AG04449 (cell line): ENCODE results near the gene EN2.

Source experiments
- CTCF ChIA-PET: fragments of 350-600 bp; formaldehyde crosslinking; extraction: SDS; loops from one replicate; lab custom pipeline; 2021; ENCODE audit warnings: antibody characterized with exemption; lab: Yijun Ruan, JAX
- POLR2A ChIA-PET: fragments of 400-600, 350-600 bp; formaldehyde crosslinking; extraction: SDS; loops from one replicate; lab custom pipeline; 2020; ENCODE audit warnings: antibody characterized with exemption, inconsistent platforms; lab: Yijun Ruan, JAX
- DNase-seq: peaks from one replicate; pipeline ENCODE4 v3.0.0-alpha.2; 2010; ENCODE audit warnings: low read depth, low spot score
- H3K4me3 ChIP-seq: 2 replicates; pipeline ENCODE4 v1.5.1; 2011; ENCODE audit warnings: low read depth, mild to moderate bottlenecking, control low read depth, low read length
- CTCF ChIP-seq: IDR thresholded peaks from one replicate; pipeline ENCODE4 v1.5.1; 2011; ENCODE audit warnings: mild to moderate bottlenecking, moderate library complexity, low read length, control low read depth, inconsistent platforms; ENCODE audit not compliant: insufficient read depth; ENCODE audit errors: missing control alignments

Gene EN2

DNA sequence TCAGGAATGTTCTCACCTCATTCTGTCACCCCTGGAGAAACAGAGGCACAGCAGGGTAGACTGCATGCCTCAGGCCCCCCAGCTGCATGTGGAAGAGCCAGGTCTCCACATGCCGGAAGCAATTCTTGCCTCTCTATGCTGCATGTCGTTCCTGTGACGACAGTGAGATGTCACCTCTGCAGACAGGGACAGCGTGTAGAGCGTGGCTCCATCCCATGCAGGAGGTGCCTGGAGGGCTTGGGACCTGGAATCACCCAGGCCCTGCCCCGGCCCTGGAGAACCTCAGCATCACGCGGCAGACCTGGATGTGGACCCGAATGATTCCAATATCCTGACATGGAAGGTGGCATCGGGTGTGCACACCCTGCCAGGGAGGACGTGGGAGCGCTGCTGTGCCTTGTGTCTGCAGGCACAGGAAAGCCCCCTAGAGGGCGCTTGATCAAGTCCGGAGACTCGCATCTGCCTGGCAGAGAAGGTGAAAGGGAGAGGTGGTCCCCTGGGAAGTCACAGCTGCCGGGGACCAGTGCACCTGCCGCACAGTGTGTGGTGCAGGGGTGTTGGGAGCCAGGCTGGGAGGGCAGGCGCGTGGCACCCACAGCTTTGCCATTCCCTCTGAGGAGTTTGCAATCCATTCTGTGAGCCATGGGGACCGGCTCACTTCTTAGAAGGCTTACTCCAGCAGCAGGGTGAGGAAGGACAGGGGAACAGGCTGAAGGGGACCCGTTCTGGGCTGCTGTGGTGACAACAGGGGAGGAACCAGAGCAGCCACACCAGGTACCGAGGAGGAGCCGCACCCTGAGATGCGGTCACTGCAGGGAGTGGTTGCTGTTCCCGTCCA lies 45.3 kb upstream of the EN2 start:
- TF ChIP-seq CTCF, result peak; percentile 57
- ChIA-PET POLR2A (no interaction called here), CTCF (interaction anchor here (1.2 kb wide), 1 partner anchor 9 kb away, joined by 3 read pairs; no protein-coding TSS in a partner anchor)
- DNase-seq, result no peak
- no peak overlapping the region for H3K4me3 ChIP-seq

DNA sequence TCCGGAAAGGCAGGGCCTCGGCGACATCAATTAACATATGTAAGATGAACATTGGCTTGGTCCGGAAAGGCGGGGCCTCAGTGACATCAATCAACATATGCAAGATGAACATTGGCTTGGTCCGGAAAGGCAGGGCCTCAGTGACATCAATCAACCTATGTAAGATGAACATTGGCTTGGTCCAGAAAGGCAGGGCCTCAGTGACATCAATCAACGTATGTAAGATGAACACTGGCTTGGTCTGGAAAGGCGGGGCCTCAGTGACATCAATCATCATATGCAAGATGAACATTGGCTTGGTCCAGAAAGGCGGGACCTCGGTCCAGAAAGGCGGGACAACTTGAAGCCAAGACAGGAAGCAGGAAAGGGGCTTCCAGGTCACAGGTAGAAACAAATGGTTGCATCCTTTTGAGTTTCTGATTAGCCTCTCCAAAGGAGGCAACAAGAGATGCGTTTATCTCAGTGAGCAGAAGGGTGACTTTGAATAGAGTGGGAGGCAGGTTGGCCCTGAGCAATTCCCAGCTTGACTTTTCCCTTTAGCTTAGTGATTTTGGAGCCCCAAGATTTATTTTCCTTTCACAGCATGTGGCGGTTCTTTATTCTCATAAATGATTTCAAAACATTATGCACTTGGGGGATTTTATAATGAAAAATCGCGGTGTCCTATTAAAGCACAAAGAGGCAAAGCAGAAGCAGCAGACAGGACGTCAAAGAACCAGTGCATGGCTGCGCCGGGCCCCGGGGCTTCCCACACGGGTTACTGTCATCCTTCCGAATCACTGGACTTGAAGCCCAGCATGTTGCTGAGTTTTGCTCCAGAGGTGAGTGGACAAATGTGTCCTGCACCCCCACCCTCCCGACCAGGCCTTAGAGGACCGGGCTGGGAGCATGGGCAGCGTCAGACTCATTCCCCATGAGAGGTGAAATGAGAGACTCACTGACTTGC lies 43.1 kb upstream of the EN2 start:
- TF ChIP-seq CTCF, result no peak
- CTCF ChIA-PET, result interaction anchor here (0.7 kb wide), 1 partner anchor 261 kb away, joined by 4 read pairs; no protein-coding TSS in a partner anchor
- no peak overlapping the region for H3K4me3 ChIP-seq

GRCh38 chr7:155416646-155417380 lies 41.1 kb upstream of the EN2 start:
- ChIA-PET CTCF (no interaction called here), POLR2A (no interaction called here)
- DNase-seq, result no peak
- no peak overlapping the region for H3K4me3 ChIP-seq
- no peak for TF ChIP-seq CTCF

More for the DNA sequence above, 43.1 kb upstream of the EN2 start:
- POLR2A ChIA-PET, result no interaction called here
- no peak for DNase-seq

- TF ChIP-seq CTCF, result no peak
- ChIA-PET CTCF (no interaction called here), POLR2A (no interaction called here)
- no peak for DNase-seq
- no peak overlapping the region for H3K4me3 ChIP-seq
Measured at GRCh38 chr7:155418304-155418703, 39.6 kb upstream of the EN2 start.

- POLR2A ChIA-PET, result no interaction called here
- TF ChIP-seq CTCF, result no peak
- CTCF ChIA-PET, result no interaction called here
- H3K4me3 ChIP-seq, result no peak overlapping the region
- DNase-seq, result no peak
Measured at GRCh38 chr7:155418941-155419755, 38.8 kb upstream of the EN2 start.
